NCI-H2107 treated with DMSO at 0.1 percent for 48 hours (cell line): ENCODE results near the gene MAP2K7.
"Not testable (repeated sequence)": the region's sequence is repeated elsewhere in the genome, so short reads cannot be mapped to it uniquely, and the experiment has no call there.

Source experiments
- DNase-seq: peaks from one replicate; lab custom pipeline; 2025; ENCODE audit not compliant: unreplicated experiment; lab: John Stamatoyannopoulos, UW

Gene MAP2K7

DNA sequence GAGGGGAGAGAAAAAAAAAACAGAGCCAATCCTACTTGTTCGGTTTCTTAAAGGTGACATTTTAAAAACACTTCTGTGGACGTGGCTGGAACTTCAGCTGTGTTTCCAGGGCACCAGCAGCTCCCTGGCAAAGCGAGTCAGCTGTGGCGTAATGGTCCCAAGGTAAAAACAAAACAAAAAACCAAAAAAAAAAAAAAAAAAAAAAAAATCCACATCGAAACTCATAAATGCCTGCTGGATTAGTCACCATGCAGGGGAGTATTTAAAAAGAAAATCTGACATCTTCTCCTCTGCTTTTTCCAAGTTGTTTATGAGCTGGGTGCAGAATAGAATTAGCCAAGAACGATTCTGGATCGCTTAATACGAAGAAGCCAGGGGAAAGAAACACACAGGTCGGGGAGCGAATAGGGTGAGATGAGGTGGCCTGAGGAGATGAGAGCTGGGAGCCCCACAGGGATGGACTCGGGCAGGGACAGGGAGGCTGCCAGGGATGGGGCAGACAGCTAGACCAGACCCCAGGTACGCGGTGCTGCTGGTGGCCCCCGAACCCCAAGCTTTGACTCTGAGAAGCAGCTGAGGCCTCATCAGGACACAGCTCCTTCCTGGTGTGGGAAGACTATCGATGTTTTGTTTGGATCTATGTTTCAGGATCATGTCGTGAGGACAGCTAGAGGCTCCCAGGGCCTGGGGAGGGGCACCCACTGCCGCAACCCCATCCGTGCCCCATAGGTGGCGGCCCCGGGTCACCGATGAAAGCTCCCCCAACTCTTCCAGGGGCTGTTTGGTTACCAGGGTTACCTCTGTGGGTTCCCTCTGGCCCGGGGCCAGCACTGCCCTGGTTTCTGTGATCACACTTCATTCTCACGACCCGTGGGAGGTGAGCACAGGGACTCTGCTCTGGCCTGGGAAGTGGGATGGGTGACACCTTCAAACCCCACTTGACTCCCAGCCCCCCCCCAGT, 25.3 kb downstream of the MAP2K7 start:
- DNase-seq, result peak; percentile 8

DNA sequence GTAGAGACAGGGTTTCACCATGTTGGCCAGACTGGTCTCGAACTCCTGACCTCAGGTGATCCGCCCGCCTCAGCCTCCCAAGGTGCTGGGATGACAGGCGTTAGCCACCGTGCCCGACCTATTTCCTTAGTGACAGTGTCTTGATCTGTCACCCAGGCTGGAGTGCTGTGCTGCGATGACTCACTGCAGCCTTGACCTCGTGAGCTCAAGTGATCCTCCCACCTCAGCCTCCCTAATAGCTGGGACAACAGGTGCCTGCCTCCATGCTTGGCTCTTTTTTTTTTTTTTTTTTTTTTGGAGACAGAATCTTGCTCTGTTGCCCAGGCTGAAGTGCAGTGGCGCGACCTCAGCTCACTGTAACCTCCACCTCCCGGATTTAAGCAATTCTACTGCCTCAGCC, 26.4 kb downstream of the MAP2K7 start:
- not testable (repeated sequence) for DNase-seq

DNA sequence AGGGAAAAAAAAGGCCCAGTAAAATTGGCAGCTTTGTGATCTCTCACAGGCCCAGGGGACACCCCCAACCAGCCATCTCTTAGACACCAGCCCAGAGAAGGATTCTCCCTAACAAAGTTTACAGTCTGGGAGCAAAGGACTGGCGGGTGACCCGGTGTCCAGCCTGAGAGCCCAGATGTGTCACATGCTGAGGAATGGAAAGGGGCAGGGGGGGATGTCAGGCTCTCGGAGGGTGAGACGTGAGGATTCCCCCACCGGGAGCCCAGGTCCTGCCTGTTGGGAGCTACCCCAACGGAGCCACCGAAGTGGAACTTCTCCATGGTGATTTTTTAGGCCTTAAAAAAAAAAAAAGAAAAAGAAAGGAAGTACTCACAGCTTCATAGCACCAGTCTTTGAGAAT, 27.1 kb downstream of the MAP2K7 start:
- no peak for DNase-seq

DNA sequence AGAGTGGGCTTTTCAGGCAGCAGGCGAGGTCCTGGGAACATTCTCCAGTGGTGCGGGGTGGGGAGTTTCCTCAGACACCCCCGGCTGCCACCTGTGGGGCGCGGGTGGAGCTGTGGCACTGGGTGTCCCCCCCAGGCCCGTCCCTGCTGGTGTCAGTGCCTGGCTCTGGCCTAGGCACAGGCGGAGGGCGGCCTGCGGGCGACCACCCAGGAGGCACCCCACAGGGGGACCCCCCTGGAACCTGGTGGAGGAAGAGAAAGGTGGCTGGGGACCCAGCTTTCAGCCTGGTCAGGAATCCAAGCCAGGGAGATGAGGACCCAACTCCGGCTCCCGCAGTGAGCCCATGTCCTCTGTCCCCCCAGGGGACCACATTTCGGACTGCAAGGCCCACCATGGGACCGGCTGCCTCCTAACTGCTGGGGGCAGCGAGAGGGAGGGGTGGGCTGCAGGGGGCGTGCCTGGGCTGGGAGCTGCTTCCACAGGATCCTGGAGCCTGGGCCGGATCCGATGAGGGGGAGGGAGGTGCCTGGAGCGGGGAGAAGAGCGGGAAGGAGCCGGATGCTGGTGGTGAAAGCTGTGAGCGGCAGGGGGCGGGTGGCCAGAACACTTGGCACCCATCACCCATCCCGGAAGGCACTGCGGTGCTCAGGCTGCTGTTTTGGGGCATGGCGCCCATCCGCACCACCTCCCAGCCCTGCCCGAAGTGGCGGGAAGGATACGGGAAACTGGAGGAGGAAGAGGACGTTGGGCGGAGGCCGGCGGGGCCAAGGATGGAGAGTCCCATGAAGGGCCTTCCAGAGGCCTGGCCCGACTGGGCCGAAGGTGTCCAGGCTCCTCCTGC, 27.8 kb downstream of the MAP2K7 start:
- DNase-seq, result no peak

DNA sequence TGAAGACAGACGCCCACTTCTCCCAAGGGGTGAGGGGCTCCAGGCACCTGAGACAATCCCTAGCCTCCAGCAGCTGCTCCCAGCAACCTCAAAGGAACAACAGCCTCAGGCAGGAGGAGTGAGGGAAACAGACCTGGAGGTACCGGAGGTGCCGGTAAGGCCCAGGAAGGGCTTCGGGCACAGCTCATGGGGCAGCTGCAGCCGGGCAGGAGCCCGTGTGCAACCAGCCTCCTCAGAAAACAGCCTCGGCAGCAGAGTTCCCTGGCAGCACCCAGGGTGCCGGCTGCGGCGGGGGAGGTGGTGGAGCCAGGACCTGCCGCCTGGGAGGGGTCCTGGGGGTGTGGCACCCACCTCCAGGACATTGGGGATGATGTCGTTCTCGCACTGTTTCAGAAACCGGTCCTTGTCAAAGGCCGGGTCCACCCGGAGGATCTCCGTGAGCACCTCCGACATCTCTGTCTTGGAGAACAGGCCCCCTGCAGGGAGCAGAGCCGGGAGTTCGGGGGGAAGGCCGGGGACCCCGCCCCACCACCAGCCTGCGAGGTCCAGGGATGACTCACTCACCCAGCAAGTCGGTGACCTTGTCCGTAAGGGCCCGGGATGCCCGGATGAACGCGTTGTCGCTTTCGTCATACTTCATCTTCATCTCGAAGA, 28.7 kb downstream of the MAP2K7 start:
- no peak for DNase-seq

DNA sequence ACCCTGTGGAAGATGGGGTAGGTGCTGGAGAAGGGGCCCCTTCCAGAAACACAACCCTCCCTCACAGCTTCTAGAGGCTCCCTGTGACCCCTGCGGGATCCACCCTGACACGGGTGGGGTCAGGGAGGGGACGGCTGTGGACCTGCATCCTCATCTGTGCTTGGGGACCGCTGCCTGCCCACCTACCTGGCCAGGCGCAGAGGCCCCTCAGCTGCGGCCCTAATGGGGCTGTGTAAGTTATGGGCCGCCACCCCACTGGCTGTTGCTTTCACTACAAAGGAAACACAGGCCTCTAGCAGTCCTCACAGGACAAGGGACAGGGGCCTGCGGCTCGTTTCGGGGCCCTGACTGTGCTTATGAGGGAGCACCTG, 29.2 kb downstream of the MAP2K7 start:
- DNase-seq, result no peak

DNA sequence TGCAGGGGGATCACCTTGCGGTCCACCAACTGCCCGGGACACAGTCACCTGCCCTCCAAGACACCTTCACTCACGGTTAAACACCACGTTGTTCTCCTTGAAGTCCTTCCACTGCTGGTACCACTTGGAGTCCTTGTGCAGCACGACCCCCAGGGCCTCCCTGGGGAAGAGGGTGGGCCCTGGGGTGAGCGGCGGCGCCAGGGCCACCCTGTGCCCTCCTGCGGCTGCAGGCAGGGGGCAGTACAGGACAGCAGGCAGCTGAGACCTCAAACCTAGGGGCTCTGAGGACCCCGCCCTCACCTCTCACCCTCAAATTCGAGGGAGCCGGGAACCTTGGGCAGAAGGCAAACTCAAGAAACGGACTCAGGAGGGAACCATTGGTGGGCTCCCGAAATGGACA, 29.7 kb downstream of the MAP2K7 start:
- no peak for DNase-seq

DNA sequence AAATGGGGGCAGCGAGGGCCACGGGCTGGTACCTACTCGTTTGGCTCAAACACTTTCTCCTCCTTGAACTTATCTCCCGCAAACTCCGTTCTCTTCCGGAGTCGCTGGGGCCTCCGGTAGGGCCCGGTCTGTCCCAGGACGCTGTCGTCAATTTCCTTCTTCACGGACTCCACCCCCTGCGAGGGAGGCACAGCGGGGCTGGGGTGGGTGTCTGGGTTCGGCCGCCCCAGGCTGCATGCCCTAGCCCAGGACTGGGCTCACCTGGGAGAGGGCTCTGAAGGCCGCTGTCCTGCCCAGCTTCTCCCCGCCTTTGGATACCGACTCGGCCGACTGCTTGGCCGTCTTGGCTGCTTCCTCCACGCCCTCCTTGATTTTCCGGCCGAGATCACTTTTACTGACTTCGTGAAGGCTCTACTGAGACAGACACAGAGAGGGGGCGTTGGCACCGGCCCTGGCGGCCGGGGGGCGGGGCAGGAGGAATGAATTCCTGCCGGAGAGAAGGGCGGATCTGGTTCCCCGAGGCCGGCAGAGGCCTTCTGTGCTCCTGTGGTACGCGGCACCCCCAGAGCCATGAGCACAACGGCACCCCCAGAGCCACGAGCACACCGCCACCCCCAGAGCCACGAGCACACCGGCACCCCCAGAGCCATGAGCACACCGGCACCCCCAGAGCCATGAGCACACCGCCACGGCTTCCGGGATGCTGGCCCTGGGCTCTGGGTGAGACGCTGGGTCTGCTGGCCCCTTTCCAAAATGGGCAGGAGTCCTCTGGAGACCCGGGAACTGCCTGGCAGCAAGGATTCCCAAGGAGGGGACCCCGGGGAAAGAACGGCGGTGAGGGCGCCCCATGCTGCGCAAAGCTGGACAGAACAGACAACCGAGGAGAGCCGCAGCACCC, 30.4 kb downstream of the MAP2K7 start:
- DNase-seq, result no peak

DNA sequence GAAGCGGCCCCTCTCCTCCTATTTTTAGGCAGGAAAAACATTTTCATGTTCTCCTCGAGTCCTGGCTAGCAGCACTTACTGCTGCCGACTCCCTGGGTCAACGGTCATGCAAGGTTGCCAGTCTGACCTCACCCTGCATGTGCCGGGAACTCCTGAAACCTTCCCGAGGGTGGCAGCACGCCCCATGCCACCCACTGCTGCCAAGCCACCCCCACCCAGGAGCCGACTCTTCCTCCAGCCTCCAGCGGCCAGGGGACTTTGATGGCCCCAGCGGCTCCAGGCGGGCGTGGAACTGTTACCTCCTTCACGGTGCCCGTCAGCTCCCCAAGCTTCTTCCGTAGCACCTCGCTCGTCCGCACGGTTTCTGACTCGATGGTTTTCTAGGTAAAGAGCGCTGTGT, 31.1 kb downstream of the MAP2K7 start:
- no peak for DNase-seq

DNA sequence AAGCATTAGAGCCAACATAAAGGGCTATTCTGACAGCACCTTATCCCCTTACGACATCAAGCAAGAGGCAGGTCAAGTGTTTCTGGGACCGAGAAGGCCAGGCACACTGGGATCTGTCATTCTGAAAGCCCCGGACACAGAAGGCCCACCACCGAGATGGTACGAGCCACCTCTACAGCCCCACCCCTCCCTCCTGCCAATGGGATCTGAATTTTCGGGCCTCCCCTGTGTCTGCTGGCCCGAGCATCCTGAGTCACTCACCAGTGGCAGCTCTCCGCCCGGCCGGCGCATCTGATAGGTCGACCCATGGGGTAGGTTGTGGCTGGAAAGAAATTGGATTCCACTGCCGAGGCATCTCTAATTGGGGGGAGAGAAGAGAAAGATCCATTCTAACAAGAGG, 37.2 kb downstream of the MAP2K7 start:
- no peak for DNase-seq

DNA sequence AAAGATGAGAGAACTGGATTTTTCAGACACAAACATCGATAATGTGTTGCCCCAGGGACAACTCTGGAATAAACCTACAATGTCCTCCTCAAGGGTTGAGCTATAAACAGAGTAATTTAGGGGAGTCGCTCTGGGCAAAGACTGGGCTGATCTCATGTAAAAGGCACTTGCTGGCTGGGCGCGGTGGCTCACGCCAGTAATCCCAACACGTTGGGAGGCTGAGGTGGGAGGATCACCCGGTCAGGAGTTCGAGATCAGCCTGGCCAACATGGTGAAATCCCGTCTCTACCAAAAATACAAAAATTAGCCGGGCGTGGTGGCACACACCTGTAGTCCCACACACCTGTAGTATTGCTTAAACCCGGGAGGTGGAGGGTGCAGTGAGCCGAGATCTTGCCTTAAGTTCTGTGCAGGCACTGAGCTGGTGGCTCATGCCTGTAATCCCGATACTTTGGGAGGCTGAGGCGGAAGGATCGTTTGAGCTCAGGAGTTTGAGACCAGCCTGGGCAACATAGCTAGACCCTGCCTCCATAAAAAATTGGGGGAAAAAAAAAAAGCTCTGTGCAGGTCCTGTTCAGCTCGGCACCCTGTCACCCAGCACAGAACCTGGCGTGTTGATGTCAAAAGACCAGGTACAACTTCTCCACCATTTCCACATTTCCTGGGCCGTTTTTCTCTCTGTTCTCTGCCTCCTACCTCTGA, 38.4 kb downstream of the MAP2K7 start:
- DNase-seq, result no peak

DNA sequence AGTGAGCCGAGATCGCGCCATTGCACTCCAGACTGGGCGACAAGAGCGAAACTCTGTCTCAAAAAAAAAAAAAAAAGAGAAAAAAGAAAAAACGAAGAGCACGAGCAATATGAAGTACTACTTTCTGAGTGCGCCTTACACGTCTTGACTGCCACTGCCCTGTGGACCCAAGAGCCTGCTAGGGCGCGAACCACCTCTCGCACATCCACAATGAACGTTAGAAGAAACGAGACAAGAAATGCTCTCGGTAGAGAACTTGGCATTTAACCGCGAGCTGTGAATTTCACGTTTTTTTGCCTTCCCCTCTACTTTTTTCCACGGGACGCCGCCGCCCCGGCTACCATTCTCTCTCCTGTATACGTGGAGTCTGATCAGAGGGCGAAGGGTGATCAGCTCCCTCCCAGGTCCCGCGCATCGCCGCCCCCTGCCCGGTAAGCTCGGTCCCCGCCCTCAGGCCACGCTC, 39.3 kb downstream of the MAP2K7 start:
- DNase-seq, result no peak

DNA sequence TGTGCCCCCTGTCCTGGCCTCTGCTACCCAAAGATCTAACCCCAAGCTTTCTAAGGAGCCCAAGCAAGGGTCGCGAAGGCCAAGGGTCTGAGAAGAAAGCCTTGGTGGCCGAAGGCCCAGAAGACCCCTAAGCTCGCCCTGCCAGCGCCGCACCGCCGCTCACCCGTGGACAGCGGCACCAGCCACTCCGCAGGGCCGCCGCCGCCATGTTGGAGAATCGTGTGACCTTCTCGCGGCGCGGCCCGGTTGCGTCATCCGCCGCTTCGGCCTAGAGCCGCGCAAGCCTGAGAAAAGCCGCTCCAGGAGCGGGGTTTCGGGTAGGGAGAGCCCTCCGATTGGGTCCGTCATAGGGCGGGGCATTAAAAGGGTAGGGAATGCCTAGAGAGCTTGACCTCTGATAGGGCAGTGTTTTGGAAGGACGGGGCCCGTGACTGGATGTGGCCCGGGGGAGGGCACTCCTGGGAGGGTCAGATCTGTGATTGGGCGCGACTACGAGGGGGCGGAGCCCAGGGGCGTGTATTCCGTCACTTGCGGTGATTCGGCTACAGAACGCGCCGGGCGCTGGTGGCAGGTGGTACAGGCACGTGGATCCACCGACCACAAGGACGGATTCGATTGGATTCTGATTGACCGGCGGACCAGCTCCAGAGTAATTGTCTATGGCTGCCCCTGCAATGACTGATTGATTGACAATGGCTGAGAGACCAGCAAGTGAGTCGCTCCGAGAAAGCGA, 39.9 kb downstream of the MAP2K7 start, which contains the start of gene TIMM44:
Gene TIMM44 (minus strand): TSS at position 223 of the 733 bp plus-strand sequence. CDS start 15 bp downstream, at position 208.
- DNase-seq, result peak; percentile 99

DNA sequence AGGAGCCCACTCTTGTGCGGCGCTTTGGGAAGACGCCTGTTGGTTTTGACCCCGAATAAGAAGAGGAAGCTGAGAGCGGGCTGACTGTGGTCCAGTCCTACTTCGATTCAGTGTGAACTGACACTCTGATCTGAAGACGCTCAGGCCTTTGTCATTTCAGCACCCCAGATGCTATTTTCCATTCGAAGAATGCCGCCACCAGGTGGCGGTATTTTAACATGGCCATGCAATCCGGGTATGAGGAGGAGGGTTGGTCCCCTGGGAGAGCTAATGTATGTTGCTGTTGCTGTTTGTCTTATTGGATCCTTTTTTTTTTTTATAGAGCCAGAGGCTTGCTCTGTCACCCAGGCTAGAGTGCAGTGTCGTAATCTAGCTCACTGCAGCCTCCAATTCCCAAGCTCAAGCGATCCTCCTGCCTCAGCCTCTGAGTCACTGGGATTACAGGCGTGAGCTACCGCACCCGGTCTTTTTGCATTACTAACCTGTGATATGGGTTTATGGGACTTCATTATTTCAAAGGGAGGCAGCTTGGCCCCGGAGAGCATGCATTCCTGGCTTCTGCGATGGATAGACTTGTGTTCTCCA, 40.6 kb downstream of the MAP2K7 start:
- DNase-seq, result peak; percentile 80

DNA sequence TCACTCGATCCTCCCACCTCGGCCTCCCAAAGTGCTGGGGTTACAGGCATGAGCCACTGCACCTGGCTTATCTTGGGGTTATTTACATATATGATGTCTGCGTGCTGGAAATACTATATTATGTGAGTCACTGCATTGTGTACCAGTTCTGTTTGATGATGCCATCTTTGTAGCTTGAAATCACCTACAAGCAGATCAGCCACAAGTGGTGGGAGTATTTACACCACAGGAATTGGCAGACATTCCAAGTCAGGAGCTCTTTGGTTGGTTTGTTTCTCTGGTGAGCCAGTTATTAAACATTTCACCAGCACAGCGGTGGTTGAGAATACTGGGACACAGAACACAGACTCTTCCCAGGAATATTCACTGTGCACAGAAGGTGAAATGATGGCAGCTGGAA, 44.3 kb downstream of the MAP2K7 start:
- no peak for DNase-seq

DNA sequence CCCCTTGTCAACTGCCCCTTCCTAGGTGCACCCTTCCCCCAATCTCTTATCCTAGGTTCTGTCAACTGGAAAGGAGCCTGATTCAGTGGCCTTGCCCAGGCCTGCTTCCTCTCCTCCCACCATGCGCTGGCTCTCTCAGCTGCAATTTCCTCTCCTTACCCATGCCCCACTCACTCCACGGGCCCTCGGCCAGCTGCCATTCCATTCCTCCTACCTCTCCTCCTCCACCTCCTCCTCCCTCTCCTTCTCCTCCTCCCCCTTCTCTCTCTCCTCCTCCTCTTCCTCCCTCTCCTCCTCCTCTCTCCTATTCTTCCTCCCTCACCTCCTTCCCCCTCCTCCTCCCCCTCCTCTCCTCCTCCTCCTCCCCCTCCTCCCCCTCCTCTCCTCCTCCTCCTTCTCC, 49.4 kb downstream of the MAP2K7 start:
- no peak for DNase-seq

DNA sequence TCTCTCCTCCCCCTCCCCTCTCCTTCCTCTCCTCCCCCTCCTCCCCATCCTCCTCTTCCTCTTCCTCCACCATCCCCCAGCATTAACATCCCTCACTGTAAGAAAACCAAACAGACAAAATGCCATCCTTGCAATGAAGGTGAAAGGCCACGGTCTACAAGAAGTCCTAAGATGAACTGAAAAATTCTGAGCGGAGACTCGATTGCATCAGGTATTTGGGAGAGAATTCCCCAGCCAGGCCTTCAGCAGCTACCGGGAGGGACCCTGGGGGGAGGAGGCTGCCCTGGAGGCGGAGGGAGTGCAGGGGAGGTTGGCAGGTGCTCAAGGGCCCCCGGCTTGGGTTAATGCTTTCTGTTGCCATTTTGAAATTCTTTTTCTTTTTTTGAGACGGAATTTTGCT, 49.9 kb downstream of the MAP2K7 start:
- no peak for DNase-seq

DNA sequence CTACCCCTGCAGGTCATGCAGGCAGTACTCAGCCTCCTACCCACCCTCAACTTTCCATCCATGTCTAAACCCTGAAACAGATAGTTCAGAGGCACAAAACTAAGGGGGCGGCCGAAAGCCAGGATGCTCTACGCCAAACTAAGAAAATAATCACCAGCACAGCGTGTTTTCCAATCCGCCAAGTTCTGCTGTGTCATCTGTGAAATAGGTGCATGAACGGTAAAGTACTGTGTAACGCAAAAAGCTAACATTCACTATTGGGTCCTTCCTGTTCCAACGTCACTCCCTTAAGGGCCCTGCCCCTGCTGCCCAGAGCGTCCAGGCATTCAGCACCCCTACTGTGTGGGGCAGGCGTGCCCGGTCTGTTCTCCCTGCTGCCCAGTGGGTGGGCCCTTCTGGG, 52.0 kb downstream of the MAP2K7 start:
- DNase-seq, result no peak

DNA sequence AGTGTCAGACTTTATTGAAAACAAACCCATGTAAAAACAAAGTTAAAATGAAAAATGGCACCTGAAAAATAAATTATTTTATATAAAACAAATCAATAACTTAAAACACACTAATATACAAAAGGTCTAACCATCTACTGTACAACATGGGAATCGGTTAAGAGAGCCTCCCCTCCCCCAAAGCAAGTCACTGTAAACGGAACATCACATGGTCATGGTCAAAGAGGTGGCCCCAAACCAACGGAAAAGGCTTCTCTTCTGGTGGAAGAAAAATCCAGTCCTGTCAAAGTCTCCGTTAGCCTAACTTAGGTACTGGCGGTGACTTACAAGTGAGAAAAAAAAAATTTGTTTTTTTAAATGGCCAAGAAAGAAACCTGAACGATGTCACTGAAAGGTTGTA, 55.5 kb downstream of the MAP2K7 start:
- no peak for DNase-seq
